GM21381 (cell line): ENCODE results near the gene OLFML2B.

ENCODE experiments used
- ATAC-seq: cut with Tn5 transposase; IDR thresholded peaks from one replicate; pipeline ENCODE4 v1.9.1; 2021; ENCODE audit warnings: mild to moderate bottlenecking, moderate library complexity; ENCODE audit not compliant: unreplicated experiment

Gene OLFML2B

DNA sequence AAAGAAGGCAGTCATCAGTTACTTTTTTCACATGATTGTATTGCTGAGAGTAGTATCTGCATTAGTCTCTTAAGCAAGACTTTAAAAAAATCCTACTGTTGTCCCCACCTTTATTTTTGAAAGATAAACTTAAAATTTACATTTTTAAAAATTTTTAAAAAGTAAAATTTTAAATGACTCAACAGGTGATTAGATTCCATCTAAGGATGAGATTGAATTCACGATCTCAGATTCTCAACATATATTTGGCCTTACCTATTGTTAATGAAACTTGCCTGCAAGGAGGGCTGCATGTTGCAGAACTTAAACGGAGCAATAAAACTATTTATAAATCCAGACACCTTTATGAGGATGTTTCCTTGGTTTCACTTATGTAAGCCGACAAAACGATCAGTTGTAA lies 75.2 kb downstream of the OLFML2B start:
- no peak for ATAC-seq

DNA sequence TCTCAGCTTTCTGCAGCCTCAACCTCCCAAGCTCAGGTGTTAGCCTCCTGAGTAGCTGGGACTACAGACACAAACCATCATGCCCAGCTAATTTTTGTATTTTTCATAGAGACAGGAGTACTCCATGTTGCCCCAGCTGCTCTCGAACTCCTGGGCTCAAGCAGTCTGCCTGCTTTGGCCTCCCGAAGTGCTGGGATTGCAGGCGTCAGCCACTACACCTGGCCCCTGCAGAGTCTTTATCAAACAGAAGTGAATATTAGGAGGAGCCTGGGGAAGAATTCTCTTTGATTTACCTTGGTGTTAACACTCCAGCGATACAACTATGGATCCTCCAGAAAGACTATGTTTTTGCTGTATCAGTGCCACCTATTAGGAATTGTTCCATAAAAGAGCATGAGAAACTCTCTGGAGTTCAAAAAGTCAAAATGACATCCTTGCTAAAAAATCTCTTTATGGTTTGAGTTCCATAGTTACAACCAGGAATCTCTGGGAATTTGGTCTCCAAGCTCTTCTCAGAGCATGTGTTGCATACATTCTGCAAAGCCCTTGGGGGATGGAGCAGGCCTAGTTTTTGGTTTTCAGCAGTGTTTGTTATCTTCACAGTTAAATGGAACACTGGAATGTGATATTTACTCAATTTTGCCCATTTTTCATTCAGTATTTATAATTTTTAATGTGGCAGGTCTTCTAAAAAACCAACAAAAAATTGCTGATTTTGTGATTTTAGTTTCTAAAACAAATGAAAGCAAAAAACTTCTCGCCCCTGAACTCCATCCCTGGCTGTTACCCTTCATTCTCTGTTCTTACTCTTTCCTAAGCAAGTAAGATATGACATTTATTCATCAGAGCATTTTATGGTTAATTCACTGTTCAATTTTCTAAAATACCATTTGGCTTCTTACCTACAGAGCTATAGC lies 77.3 kb downstream of the OLFML2B start:
- no peak for ATAC-seq

DNA sequence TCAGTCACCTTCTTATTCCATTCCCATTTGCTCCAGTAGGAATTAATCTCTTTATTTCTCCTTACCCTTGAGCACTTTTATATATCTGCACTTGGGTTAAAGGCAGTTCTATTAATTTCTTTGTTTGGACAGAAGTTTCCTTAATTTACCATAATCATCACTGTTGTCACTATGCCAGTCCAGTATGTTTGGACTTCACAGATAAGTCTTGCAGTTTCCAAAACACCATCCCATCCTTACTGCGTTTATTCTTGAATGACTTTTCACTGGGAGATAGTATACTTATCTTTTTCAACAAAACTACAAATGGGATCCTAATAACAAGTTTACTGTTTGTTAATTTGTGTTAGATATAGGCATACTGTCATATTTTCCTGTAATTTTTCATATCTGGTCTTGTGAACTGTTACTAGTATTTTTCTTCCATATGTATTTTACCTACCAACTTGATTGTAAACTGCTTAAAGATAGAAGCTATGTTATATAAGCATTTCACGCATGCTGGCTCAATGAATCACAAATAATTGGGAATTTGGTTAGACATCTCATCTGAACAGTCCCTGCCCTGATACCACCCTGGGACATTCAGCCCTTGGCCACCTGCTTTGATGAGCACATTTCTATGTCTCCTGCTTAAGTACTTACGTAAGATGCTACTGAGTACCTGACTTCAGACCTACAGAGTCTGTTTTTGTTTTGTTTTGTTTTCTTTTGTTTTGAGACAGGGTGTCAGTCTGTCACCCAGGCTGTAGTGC lies 78.2 kb downstream of the OLFML2B start:
- no peak for ATAC-seq

DNA sequence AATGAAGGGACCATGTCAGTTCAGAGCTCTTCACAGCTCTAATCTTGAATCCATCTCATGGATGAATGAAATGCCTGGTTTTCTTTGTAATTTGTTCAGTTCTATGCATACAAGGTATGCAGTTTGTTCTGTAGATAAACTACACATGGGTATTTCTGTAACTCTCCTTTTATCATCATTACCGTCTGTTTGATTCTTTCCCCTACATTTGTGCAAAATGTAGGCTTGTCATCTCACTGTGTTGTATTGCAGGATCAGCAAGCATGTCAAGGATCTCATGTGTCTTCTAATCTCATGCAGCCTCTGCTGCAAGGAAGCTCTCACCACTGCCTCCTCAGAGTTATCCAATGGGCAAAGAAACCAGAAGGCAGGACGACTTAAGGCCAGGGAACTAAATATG lies 79.3 kb downstream of the OLFML2B start:
- ATAC-seq = no peak

DNA sequence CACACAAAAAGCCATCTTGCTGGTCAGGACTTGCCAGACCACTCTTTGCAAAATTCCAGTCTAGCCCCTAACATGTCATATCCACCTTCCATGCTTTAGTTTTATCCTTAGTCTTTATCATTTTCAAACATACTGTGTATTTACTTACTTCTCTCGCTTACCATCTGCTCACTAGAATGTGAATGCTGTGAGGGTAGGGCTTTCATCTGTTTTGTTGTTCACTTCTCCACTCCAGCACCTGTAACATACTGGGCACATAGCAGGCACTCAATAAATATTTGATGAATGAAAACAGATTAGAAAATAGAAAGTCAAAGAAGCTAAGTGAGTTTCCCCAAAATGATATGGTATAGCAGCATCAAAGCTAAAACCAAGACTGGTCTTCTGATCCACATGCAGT lies 79.9 kb downstream of the OLFML2B start:
- no peak for ATAC-seq

DNA sequence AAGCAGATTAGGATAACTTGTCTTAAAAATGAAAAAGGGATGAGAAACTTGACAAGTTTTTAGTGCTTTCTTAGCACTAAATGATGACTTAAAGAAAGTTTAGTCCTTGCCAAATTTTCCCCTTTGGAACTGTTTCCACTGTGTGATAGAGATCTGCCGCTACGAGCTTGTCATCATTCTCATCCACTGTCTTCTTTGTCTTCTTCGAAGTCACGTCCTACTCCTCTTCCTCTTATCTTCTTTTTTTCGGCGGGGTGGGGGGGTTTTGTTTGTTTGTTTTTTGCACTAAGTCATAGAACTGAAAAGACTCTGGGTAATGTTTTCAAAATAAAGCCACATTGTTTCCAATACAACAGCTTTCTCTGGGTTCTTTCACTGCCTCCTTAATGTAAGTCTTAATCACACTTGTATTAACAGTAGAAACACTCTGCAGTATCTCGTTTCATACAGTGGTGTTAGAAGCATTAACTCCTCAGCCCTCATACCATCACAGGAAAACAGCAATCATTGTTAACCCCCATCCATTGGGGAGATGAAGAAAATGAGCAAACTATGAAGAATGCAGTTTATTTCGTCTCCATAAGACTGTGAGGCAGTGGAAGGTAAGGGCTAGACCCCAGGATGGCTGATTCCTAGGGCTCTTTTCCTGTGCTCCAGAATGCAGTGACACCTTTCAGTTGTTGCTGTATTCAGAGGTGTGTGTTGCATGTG lies 81.8 kb downstream of the OLFML2B start:
- no peak for ATAC-seq

DNA sequence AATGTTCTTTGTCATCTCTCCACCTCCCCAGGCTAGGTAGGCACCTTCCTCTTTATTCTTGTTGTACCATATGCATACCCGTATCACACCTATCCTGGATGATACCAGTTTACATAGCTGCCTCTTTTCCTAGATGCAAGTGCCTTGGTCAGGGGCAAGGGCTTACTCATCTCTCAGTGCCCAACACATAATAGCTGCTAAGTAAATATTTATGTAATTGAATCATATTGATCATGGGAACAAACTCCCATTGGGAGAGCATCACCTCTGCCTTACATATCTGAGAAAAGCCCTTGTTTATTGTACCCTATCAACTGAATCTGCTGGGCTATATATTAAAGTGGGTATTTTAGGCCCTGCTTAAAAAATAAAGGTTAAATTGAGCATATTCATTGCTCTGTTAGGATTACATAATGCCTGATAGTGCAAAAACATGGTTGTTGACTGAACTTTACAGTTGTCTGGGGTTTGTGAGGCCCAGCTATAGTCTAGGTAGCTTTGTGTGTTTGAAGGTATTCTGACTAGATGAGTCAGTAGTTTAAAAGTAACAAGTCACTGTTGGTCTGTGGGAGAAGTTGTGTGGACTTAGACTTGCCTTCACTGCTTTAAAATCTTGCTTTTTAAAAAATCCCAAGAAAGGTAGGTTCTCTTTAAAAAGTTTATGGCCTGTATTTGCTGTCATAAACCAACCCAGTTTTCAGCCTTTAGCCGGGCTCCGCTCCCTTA lies 82.6 kb downstream of the OLFML2B start:
- ATAC-seq = no peak

DNA sequence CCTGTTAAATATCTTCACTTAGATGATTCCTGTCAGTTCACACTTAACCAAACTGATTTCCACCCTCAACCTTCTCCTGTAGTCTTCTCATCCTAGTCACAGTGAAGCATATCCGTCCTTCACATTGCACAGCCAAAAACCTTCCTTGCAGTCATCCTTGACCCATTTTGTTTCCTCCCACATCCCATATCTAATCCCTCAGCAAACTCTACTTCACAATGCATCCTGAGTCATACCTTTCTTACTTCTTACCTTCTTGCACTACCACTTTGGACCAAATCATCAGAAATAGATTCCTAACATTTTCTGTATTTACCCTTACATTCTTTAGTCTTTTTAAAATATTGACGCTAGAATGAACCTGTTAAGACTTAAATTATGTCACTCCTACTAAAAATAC lies 86.9 kb downstream of the OLFML2B start:
- ATAC-seq = no peak

DNA sequence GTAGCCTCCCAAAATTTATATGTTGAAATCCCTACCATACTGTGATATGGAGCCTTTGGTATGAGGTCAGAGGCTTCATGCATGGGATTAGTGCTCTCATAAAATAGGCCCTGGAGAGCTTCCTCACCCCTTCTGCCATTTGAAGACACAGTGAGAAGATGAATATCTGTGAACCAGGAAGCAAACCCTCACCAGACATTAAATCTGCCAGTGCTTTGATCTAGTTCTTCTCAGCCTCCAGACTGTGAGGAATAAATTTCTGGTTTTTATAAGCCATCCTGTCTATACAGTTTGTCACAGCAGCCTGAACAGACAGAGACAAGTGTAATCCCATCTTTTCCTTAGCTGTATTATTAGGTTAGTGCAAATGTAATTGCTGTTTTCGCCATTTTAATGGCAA lies 88.4 kb downstream of the OLFML2B start:
- ATAC-seq = no peak

DNA sequence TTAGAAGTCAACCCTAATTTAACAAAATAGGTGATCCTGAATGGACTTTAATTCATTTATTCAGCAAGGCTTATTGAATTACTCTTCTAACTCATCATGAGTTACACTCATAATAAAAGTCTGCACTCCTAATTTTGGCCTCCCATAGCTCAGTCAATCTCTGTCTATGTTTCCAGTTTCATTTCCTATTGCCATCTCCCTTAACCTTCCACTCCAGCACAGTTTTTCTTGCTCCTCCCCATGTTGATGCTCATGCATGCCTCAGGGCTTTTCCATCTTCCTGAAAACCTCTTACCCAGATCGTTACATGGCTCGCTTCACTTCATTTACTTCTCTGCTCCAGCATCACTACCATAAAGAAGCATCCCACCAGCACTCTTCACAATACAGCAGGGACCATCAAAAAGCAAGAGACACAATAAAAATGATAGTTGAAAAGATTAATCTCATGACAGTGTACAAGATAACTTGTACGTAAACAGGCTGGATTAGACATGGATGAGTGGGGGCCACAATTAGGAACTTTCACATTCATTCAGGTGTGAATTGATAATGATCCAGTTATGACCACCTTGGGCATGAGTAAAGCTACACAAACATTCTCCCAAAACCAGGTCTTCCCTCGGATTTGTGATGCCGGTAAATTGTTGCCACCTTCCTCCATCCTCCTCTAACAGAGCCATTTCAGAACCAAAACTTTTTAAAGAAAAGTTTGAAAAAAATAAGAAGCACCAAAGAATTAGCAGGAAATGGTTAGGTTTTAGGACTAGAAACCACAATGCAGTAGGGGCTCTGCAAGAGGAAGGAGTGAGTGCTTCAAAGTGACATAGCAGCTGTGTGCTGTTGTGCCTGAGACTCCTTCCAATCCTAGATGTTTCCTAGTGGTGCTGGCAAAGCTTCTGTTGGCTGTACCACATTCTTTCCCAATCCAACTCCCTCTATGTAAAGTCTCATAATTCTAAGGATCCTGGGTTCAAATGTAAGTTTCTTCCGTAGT lies 89.8 kb downstream of the OLFML2B start:
- no peak for ATAC-seq
